Neural progenitor cell (in vitro differentiated cells): ENCODE measurements around the gene FAM174B.

Source experiments
- EZH2 ChIP-seq: fragments of 200-600 bp; sonication (generic); IDR thresholded peaks from 2 replicates; pipeline ENCODE4 v1.6.1; 2017; ENCODE audit warnings: antibody characterized with exemption, mild to moderate bottlenecking, moderate library complexity
- EZH2phosphoT487 ChIP-seq: fragments of 200-600 bp; sonication (generic); IDR thresholded peaks from 2 replicates; pipeline ENCODE4 v1.6.1; 2017; ENCODE audit warnings: antibody characterized with exemption
- TF ChIP-seq, protein P1 (sequence below): fragments of 200-600 bp; sonication (generic); IDR thresholded peaks from 2 replicates; pipeline ENCODE4 v1.5.1; 2017; ENCODE audit warnings: antibody characterized with exemption, mild to moderate bottlenecking

DNA sequence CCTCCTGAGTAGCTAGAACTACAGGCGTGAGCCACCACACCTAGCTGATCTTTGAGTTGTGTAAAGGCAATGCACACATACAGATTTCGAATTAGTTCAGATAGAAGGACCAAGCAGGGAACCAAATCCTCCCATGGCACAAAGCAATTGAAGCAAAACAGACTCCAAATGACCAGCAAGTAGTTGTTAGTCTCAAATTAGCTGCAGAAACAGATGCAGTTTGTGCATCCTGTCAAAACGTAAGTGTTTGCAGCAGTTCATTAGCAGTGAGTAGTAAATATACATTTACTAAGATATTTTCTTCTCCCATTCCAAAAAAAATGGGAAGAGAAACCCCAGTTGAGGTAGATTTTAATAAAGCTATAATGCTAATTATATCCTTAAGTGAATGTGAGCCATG, 15.8 kb upstream of the FAM174B start:
- TF ChIP-seq, protein P1, sequence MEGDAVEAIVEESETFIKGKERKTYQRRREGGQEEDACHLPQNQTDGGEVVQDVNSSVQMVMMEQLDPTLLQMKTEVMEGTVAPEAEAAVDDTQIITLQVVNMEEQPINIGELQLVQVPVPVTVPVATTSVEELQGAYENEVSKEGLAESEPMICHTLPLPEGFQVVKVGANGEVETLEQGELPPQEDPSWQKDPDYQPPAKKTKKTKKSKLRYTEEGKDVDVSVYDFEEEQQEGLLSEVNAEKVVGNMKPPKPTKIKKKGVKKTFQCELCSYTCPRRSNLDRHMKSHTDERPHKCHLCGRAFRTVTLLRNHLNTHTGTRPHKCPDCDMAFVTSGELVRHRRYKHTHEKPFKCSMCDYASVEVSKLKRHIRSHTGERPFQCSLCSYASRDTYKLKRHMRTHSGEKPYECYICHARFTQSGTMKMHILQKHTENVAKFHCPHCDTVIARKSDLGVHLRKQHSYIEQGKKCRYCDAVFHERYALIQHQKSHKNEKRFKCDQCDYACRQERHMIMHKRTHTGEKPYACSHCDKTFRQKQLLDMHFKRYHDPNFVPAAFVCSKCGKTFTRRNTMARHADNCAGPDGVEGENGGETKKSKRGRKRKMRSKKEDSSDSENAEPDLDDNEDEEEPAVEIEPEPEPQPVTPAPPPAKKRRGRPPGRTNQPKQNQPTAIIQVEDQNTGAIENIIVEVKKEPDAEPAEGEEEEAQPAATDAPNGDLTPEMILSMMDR: no peak
- TF ChIP-seq EZH2phosphoT487 (no peak), EZH2 (no peak)
